GM12873 (cell line): ENCODE results near the gene COL21A1.

Experiments used
- TF ChIP-seq, protein P1 (sequence below): IDR thresholded peaks from 2 replicates; pipeline ENCODE4 v1.5.1; 2012; ENCODE audit warnings: low read depth, mild to moderate bottlenecking, moderate library complexity, low read length, control low read depth; ENCODE audit not compliant: insufficient read depth; ENCODE audit errors: missing control alignments

The COL21A1 gene

DNA sequence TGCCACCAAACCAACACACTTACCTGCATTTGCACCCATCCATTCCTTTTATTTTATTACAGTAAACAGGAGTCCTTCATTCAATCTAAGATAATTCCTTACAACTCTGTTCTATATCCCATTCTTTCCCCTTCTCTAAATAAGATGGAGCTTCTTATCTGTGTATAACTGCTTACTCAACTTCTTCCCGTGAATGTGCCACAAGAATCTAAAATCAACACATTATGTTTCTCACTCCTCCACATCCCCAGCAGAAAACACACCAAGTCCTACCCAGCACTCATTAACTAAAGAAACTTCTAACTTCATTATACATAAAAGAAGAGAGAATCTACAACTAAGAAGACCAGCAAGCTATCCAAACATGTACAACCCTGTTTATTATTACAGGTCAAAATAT is 141.1 kb downstream of the COL21A1 start:
- TF ChIP-seq, protein P1, sequence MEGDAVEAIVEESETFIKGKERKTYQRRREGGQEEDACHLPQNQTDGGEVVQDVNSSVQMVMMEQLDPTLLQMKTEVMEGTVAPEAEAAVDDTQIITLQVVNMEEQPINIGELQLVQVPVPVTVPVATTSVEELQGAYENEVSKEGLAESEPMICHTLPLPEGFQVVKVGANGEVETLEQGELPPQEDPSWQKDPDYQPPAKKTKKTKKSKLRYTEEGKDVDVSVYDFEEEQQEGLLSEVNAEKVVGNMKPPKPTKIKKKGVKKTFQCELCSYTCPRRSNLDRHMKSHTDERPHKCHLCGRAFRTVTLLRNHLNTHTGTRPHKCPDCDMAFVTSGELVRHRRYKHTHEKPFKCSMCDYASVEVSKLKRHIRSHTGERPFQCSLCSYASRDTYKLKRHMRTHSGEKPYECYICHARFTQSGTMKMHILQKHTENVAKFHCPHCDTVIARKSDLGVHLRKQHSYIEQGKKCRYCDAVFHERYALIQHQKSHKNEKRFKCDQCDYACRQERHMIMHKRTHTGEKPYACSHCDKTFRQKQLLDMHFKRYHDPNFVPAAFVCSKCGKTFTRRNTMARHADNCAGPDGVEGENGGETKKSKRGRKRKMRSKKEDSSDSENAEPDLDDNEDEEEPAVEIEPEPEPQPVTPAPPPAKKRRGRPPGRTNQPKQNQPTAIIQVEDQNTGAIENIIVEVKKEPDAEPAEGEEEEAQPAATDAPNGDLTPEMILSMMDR = no peak

DNA sequence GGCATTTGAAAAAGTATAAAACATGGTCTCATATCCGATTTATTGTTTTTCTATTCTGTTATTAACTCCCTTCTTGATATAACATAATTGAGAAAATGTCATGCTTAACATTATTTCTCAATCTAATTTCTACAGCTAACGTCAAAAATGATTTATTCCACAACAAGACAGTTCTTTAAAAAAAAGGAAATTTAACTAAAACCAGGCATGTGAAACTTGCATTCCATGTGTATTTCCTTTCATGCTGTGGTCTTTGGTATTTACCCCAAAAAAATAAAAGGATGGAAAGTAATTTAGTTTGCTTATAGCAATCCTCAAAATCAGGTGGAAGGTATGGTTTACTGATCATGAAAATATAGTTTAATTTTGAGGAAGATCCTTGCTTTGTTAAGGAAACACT is 142.8 kb downstream of the COL21A1 start:
- TF ChIP-seq, protein P1 = no peak

DNA sequence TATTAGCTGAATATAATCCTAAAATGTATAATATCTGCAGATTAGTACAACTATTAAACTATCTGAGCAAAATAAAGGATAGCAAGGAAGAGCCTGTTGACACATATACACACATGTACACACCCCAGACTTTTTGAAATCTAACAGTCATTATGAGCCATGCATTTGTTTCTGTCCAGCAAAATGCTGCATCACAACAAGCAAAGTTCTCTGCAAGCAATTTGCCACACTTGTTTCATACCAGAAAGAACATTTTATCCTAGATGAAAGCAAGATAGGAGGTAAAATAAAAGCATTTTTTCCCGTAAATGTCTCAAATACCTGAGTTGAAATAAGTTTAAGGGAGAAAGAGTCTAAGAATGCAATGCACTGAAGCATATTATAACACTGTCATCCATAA is 145.2 kb downstream of the COL21A1 start:
- TF ChIP-seq, protein P1 = no peak

DNA sequence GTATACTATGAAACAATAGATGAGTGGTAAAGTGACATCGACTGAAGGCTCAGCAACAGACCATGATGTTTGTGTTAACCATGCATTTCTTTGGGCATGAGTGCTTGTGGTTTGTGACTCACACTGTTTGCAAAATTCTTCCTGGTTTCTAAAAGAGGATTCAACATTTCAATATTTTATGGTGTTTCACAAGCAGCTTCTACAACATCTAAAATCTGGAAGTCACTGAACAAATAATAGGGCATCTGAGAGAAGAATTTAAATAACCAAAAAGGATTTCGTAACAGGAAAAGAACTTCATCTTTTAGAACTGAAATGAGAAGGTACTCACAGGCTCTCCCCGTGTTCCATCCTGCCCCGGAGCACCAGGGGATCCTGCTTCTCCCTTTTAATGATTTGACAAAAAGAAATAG is 146.2 kb downstream of the COL21A1 start:
- TF ChIP-seq, protein P1 = no peak

DNA sequence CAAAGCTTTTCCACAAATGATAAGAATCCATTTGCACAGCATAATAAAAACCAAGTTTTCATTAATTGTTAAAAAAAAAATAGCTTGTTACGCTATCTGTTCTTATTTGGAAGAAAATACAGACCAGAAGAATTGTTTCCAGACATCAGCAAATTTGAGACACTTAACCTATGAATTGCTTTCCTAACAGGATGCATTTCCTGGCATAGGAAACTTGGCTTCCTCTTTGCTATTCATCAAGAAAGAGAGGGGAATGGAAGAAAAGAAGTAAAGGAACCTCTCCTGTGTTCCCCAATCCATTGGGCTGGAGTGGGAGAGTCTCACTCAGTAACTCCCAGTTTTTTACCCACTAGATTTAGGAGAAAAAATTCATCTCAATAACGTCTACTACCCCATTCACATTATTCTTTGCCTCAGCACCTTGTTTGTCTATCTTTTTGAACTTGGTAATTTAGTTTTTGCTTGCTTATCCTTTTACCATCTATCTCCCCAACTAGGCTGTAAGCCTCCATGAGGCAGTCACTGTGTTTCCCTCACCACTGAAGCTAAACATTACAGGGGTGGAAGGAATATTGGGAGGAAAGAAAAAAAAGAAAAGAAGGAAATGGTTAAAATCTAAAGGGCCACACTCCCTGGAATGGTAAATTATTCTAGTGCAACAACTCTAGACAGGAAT is 150.3 kb downstream of the COL21A1 start:
- TF ChIP-seq, protein P1 = no peak

DNA sequence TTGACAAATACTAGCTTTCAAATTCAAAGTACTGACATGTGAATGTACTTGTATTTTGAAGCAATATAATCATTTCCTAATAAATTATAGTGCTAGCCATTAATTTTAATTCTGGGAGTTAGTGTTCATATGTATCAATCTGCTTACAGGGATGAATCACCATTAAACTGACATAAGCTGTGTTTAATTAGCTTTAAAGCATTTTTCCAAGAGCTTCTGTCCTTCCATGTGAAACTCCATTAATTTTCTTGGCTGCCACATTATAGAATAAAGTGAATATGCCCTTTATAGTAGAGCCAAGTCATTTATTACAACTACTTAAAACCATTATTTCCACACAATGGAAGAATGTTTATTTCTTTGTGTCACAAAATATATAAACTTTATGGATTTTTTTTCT is 150.8 kb downstream of the COL21A1 start:
- TF ChIP-seq, protein P1 = no peak

DNA sequence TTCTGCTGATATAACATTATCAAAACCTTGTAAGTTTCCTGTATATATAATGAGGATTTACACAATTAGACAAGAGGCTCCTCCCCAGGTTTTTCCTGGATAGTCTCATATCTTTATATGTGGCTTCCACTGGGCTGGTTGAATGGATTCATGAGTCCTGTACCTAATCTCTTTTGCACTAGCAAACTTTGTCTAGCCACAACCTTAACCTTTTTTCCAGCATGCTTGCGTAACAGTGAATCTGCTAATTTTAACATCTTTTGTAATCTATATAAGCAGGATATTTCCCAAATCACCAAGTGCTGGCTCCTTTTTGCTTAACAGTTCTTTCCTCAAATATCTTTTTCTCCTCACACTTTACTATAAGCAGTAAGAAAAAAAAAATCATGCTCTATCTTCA is 153.6 kb downstream of the COL21A1 start:
- TF ChIP-seq, protein P1 = no peak
